HCT116 (cell line): ENCODE data around the gene BNIP5. TPM values are rescaled to one million over a fixed set of nuclear protein-coding genes. Genes with fewer than 3 reads are reported as not detected.

Experiments
- ATAC-seq: fragments of 200-7000 bp; cut with Tn5 transposase; 2 replicates; pipeline ENCODE4 v1.9.1; 2020; ENCODE audit warnings: mild to moderate bottlenecking, moderate library complexity
- BruUV-seq: library from RNA; stranded (reverse); fragments of 400-500 nt; replicated peaks from 2 replicates; lab custom pipeline; 2021; lab: Mats Ljungman, UMichigan
- CTCF ChIA-PET: fragments of 300-600 bp; sonication (Branson Sonifier 250); formaldehyde crosslinking; loops from one replicate; lab custom pipeline; 2021; ENCODE audit warnings: antibody characterized with exemption; lab: Charles Lee
- POLR2A ChIA-PET: fragments of 300-600, 350-600 bp; sonication (Branson Sonifier 250); formaldehyde crosslinking; loops from one replicate; lab custom pipeline; 2021; ENCODE audit warnings: antibody characterized with exemption; lab: Charles Lee
- RAD21 ChIA-PET, 2 experiments: fragments of 300-600 bp; sonication (Branson Sonifier 250); formaldehyde crosslinking; loops; one replicate each; lab custom pipeline; 2023; ENCODE audit warnings: low total read pairs in 2 of 2; ENCODE audit not compliant: uncharacterized antibody in 2 of 2, unreplicated experiment in 2 of 2, low non-redundant PET in 1 of 2; lab: Charles Lee
- DNase-seq: peaks from one replicate; pipeline ENCODE4 v3.0.0-alpha.2; 2010; ENCODE audit warnings: low read depth, low spot score
- H2AFZ ChIP-seq: fragments of 200-600 bp; shearing (Covaris generic), sonication (generic); 2 replicates; pipeline ENCODE4 v1.6.1; 2017; ENCODE audit warnings: low read depth, mixed run types, mixed read lengths, antibody characterized with exemption, low read length; ENCODE audit not compliant: poor library complexity, severe bottlenecking
- H3K27ac ChIP-seq: 2 replicates; pipeline ENCODE4 v1.5.1; 2012; ENCODE audit warnings: low read depth, low read length
- H3K27me3 ChIP-seq: fragments of 200-600 bp; sonication (generic); 2 replicates; pipeline ENCODE4 v1.6.1; 2016; ENCODE audit warnings: mixed run types, low read length, mixed read lengths; ENCODE audit not compliant: insufficient read depth
- H3K36me3 ChIP-seq, 2 experiments: fragments of 200-500 bp in 1 of 2; fragments of 200-600 bp in 1 of 2; sonication (Bioruptor generic) in 1 of 2; sonication (generic) in 1 of 2; 2 replicates each; pipeline versions ENCODE4 v1.5.1 to v1.6.1; 2014 to 2016; ENCODE audit warnings: low read length in 2 of 2, inconsistent platforms in 1 of 2, mixed read lengths in 1 of 2, mixed run types in 1 of 2; ENCODE audit not compliant: insufficient read depth in 2 of 2, control insufficient read depth in 1 of 2
- H3K4me1 ChIP-seq, 2 experiments: fragments of 200-600 bp in 1 of 2; sonication (generic) in 1 of 2; 2 replicates each; pipeline versions ENCODE4 v1.5.1 to v1.6.1; 2012 to 2017; ENCODE audit warnings: low read length in 2 of 2, inconsistent platforms in 1 of 2, mild to moderate bottlenecking in 1 of 2, mixed read lengths in 1 of 2, mixed run types in 1 of 2, moderate library complexity in 1 of 2; ENCODE audit not compliant: insufficient read depth in 2 of 2, control insufficient read depth in 1 of 2
- H3K4me2 ChIP-seq: fragments of 200-600 bp; sonication (generic); 2 replicates; pipeline ENCODE4 v1.6.1; 2017; ENCODE audit warnings: mixed run types, low read length, mixed read lengths
- H3K4me3 ChIP-seq, 2 experiments: fragments of 200-600 bp in 1 of 2; sonication (generic) in 1 of 2; replicated peaks in 1 of 2; 2 replicates each; pipeline ENCODE4 v1.5.1; 2011 to 2016; ENCODE audit warnings: low read length in 2 of 2, control low read depth in 1 of 2, low read depth in 1 of 2, mild to moderate bottlenecking in 1 of 2, mixed read lengths in 1 of 2, mixed run types in 1 of 2
- H3K79me2 ChIP-seq: fragments of 200-600 bp; sonication (generic); 2 replicates; pipeline ENCODE4 v1.6.1; 2017; ENCODE audit warnings: mild to moderate bottlenecking, mixed run types, low read length, moderate library complexity, mixed read lengths; ENCODE audit not compliant: insufficient read depth
- H3K9ac ChIP-seq: fragments of 200-600 bp; sonication (generic); 2 replicates; pipeline ENCODE4 v1.6.1; 2016; ENCODE audit warnings: low read length, mixed read lengths
- H3K9me2 ChIP-seq: fragments of 200-600 bp; sonication (generic), shearing (Covaris generic); 2 replicates; pipeline ENCODE4 v1.6.1; 2017; ENCODE audit warnings: mixed run types, mild to moderate bottlenecking, moderate library complexity; ENCODE audit not compliant: insufficient read depth
- H3K9me3 ChIP-seq, 2 experiments: fragments of 200-500 bp in 1 of 2; fragments of 200-600 bp in 1 of 2; sonication (Bioruptor generic) in 1 of 2; sonication (generic) in 1 of 2; 2 replicates each; pipeline ENCODE4 v1.6.1; 2014 to 2017; ENCODE audit warnings: low read length in 2 of 2, mixed read lengths in 2 of 2, inconsistent platforms in 1 of 2, low read depth in 1 of 2, mild to moderate bottlenecking in 1 of 2, mixed run types in 1 of 2, moderate library complexity in 1 of 2; ENCODE audit not compliant: control insufficient read depth in 1 of 2, insufficient read depth in 1 of 2
- H4K20me1 ChIP-seq: fragments of 200-600 bp; sonication (generic), shearing (Covaris generic); 2 replicates; pipeline ENCODE4 v1.6.1; 2017; ENCODE audit warnings: mixed run types, mild to moderate bottlenecking, moderate library complexity; ENCODE audit not compliant: insufficient read depth
- ATF3 ChIP-seq: IDR thresholded peaks from 2 replicates; pipeline ENCODE4 v1.6.1; 2012
- CBX3 ChIP-seq: IDR thresholded peaks from 2 replicates; pipeline ENCODE4 v1.6.1; 2012; ENCODE audit warnings: low read depth
- EGR1 ChIP-seq: IDR thresholded peaks from 2 replicates; pipeline ENCODE4 v1.6.1; 2012; ENCODE audit warnings: low read depth
- ELF1 ChIP-seq: IDR thresholded peaks from 2 replicates; pipeline ENCODE4 v1.6.1; 2012; ENCODE audit warnings: low read depth, borderline replicate concordance
- JUND ChIP-seq: IDR thresholded peaks from 2 replicates; pipeline ENCODE4 v1.6.1; 2012
- MAX ChIP-seq: IDR thresholded peaks from 2 replicates; pipeline ENCODE4 v1.6.1; 2012
- POLR2A ChIP-seq: IDR thresholded peaks from 2 replicates; pipeline ENCODE4 v1.7.0; 2011; ENCODE audit warnings: borderline replicate concordance; ENCODE audit not compliant: insufficient read depth, insufficient read length; ENCODE audit errors: extremely low read depth
- POLR2AphosphoS5 ChIP-seq: IDR thresholded peaks from 2 replicates; pipeline ENCODE4 v1.6.1; 2011; ENCODE audit warnings: mild to moderate bottlenecking, low read depth, low read length, moderate library complexity
- REST ChIP-seq: IDR thresholded peaks from 2 replicates; pipeline ENCODE4 v1.6.1; 2012; ENCODE audit warnings: low read depth
- SIN3A ChIP-seq: IDR thresholded peaks from 2 replicates; pipeline ENCODE4 v1.6.1; 2012; ENCODE audit warnings: low read depth
- SP1 ChIP-seq: IDR thresholded peaks from 2 replicates; pipeline ENCODE4 v1.6.1; 2012; ENCODE audit warnings: low read depth
- SRF ChIP-seq: IDR thresholded peaks from 2 replicates; pipeline ENCODE4 v1.6.1; 2012; ENCODE audit warnings: low read depth
- TCF7L2 ChIP-seq: IDR thresholded peaks from 2 replicates; pipeline ENCODE4 v1.7.0; 2011; ENCODE audit warnings: borderline replicate concordance, inconsistent platforms; ENCODE audit not compliant: insufficient read depth, insufficient read length; ENCODE audit errors: extremely low read depth
- YY1 ChIP-seq: IDR thresholded peaks from 2 replicates; pipeline ENCODE4 v1.6.1; 2011; ENCODE audit warnings: low read length, low read depth, moderate library complexity, mild to moderate bottlenecking; ENCODE audit not compliant: insufficient replicate concordance; ENCODE audit errors: extremely low read depth
- ZFX ChIP-seq: fragments of 450-650 bp; IDR thresholded peaks from 2 replicates; pipeline ENCODE4 v1.6.1; 2017
- ZNF274 ChIP-seq: fragments of 200-500 bp; sonication (Bioruptor generic); IDR thresholded peaks from 2 replicates; pipeline ENCODE4 v1.6.1; 2014; ENCODE audit warnings: mild to moderate bottlenecking, low read depth, low read length, inconsistent platforms
- intact Hi-C: fragments of 100-400 bp; cut with micrococcal nuclease; formaldehyde crosslinking; loops from 2 replicates; pipeline ENCODE4 v1.10.0; 2022
- total RNA-seq: library from RNA; stranded (reverse); gene quantifications from one replicate; pipeline ENCODE4 v1.2.1, GENCODE V29; 2021; ENCODE audit not compliant: unreplicated experiment

BNIP5 gene
- total RNA-seq, 1 experiment from 2014 or later, result not detected

DNA sequence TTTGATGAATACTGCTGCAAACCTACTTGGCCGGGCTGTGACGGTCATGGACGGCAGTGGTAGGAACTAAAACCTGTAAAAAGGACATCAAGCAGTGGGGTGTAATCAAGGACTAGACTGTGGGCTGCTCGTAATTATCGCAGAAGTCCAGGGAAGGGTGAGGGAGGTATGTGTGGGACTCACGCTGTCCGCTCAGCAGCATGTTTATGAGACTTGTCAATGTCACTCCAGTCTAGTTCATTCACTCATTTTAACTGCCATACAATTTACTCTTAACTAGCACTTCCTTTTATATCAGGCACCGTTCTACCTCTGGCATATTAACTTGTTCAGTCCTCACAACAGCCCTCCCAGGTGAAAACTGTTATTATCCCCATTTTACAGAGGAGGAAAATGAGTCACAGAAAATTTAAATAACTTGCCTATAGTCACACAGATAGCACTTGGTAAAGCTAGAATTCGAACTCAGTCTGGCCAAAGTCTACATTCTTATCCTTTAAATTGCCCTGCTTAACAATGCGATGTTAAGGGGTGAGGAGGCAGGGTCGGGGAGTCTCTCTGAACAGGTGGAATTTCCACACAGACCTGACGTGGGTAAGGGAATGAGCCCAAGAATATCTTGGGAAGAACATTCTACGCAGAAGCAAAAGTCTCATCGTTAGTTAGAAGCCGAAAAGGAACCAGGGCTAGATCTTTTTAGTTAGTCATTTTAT lies 62.7 kb downstream of the BNIP5 start:
- Histone ChIP-seq H4K20me1 (no peaks in the 10 kb centered on the region), H3K27me3 (peaks cover 15% of the 10 kb centered on the region; the same call in 1 of the 2 replicates), H3K36me3 (no peaks in the 10 kb centered on the region), H2AFZ (no peak overlapping the region), H3K4me3 (no peak overlapping the region), H3K9me3 (no peaks in the 10 kb centered on the region), H3K9me2 (no peaks in the 10 kb centered on the region), H3K27ac (no peak overlapping the region), H3K79me2 (no peaks in the 10 kb centered on the region), H3K9ac (no peak overlapping the region), H3K4me1 (no peaks in the 10 kb centered on the region), H3K4me2 (no peak overlapping the region)
- no peak for TF ChIP-seq JUND
- no peak for TF ChIP-seq ZFX
- TF ChIP-seq TCF7L2, result no peak
- TF ChIP-seq SIN3A, result no peak
- TF ChIP-seq SP1, result no peak
- TF ChIP-seq ELF1, result no peak
- no peak for TF ChIP-seq YY1
- TF ChIP-seq POLR2A, result no peak
- intact Hi-C loops, result no loop called here
- ATAC-seq, result no peak
- no peak for DNase-seq
- ChIA-PET RAD21 (no interaction called here), CTCF (no interaction called here), POLR2A (no interaction called here)
- BruUV-seq, result no TSS peak

- no peak for TF ChIP-seq ZNF274
- no peak for TF ChIP-seq ATF3
- no peak for TF ChIP-seq MAX
- no peak for TF ChIP-seq SRF
- TF ChIP-seq POLR2A, result no peak
- TF ChIP-seq ELF1, result no peak
- TF ChIP-seq YY1, result no peak
- no peak for TF ChIP-seq CBX3
- no peak for TF ChIP-seq ZFX
- TF ChIP-seq POLR2AphosphoS5, result no peak
- TF ChIP-seq TCF7L2, result no peak
- TF ChIP-seq EGR1, result no peak
- no peak for TF ChIP-seq JUND
- TF ChIP-seq REST, result no peak
- TF ChIP-seq, all 23 proteins: peak for 0
- Histone ChIP-seq H3K4me2 (no peak overlapping the region), H3K9me2 (no peaks in the 10 kb centered on the region), H3K27me3 (peaks cover 7% of the 10 kb centered on the region; the same call in 1 of the 2 replicates), H2AFZ (no peak overlapping the region), H3K4me1 (peaks cover 0 to 4% of the 10 kb centered on the region in 2 experiments; a peak in 1 of 4 replicates), H3K9me3 (no peaks in the 10 kb centered on the region), H3K4me3 (no peak overlapping the region), H4K20me1 (no peaks in the 10 kb centered on the region), H3K36me3 (no peaks in the 10 kb centered on the region), H3K79me2 (no peaks in the 10 kb centered on the region), H3K9ac (no peak overlapping the region), H3K27ac (no peak overlapping the region)
- ATAC-seq (no peak), DNase-seq (no peak)
- ChIA-PET RAD21 (no interaction called here), CTCF (no interaction called here), POLR2A (no interaction called here)
- intact Hi-C loops, result no loop called here
- BruUV-seq, result no TSS peak
Measured at GRCh38 chr6:36273067-36273466, 63.6 kb downstream of the BNIP5 start.
